K562 (cell line): Measurements from ENCODE around the gene WDR83. TPM values are rescaled to one million over a fixed set of nuclear protein-coding genes. Genes with fewer than 3 reads are reported as not detected.

Experiments
- FIP1L1 ChIP-seq: fragments of 200-400 bp; formaldehyde crosslinking; IDR thresholded peaks from 2 replicates; pipeline ENCODE4 v1.6.1; 2018; ENCODE audit warnings: mild to moderate bottlenecking, low read depth, low read length; ENCODE audit not compliant: poor library complexity, severe bottlenecking
- FOS ChIP-seq: IDR thresholded peaks from 3 replicates; pipeline ENCODE4 v1.6.1; 2011; ENCODE audit not compliant: insufficient read length; ENCODE audit errors: extremely low read depth
- GTF3C2 ChIP-seq: IDR thresholded peaks from 3 replicates; pipeline ENCODE4 v1.6.1; 2011; ENCODE audit warnings: borderline replicate concordance, mild to moderate bottlenecking, moderate library complexity; ENCODE audit not compliant: insufficient read length; ENCODE audit errors: extremely low read depth
- JUNB ChIP-seq: fragments of 450-650 bp; formaldehyde crosslinking; conservative IDR thresholded peaks from 2 replicates; pipeline ENCODE4 v1.4.0; 2020; ENCODE audit warnings: mild to moderate bottlenecking
- NBN ChIP-seq: fragments of 450-650 bp; IDR thresholded peaks from 2 replicates; pipeline ENCODE4 v1.6.1; 2016; ENCODE audit warnings: low read depth, mild to moderate bottlenecking
- POLR2B ChIP-seq: fragments of 450-650 bp; IDR thresholded peaks from 2 replicates; pipeline ENCODE4 v1.6.1; 2018; ENCODE audit warnings: low read depth; ENCODE audit not compliant: partially characterized antibody
- RBM14 ChIP-seq: fragments of 200-400 bp; formaldehyde crosslinking; IDR thresholded peaks from 2 replicates; pipeline ENCODE4 v1.6.1; 2018; ENCODE audit warnings: low read depth, mild to moderate bottlenecking, low read length, moderate library complexity, borderline replicate concordance; ENCODE audit not compliant: insufficient read depth
- RCOR1 ChIP-seq, 2 experiments: IDR thresholded peaks; 2 replicates each; pipeline ENCODE4 v1.6.1; 2012; ENCODE audit warnings: low read depth in 2 of 2, low read length in 2 of 2, borderline replicate concordance in 1 of 2, improper control_type of control experiment in 1 of 2
- SMC3 ChIP-seq: conservative IDR thresholded peaks from 2 replicates; pipeline ENCODE4 v1.6.1; 2011; ENCODE audit warnings: low read depth, low read length, improper control_type of control experiment; ENCODE audit not compliant: insufficient read depth
- STAG1 ChIP-seq: sonication (generic); formaldehyde crosslinking; IDR thresholded peaks from 2 replicates; pipeline ENCODE4 v1.5.0; 2020; ENCODE audit warnings: missing genetic modification reagents, borderline replicate concordance
- SUPT5H ChIP-seq: fragments of 450-650 bp; IDR thresholded peaks from 2 replicates; pipeline ENCODE4 v1.6.1; 2016
- THAP12 ChIP-seq: fragments of 250-450 bp; sonication (Bioruptor Pico); IDR thresholded peaks from 2 replicates; pipeline ENCODE4 v1.9.0; 2021; ENCODE audit warnings: mild to moderate bottlenecking, inconsistent platforms
- ZNF507 ChIP-seq: conservative IDR thresholded peaks from 2 replicates; pipeline ENCODE4 v1.6.1; 2017; ENCODE audit warnings: missing genetic modification characterization, missing compliant biosample characterization
- ZNF766 ChIP-seq: fragments of 200-800 bp; sonication (Bioruptor generic); conservative IDR thresholded peaks from 2 replicates; pipeline ENCODE4 v1.6.1; 2016; ENCODE audit warnings: missing genetic modification characterization, missing compliant biosample characterization
- polyA plus RNA-seq, 8 experiments: library from polyadenylated mRNA; depleted of rRNA in 4 of 8; stranded (reverse) in 5 of 8; unstranded in 3 of 8; fragments of >200 nt; fragmentation: Nextera tagmentation in 2 of 8; fragmentation: Illumina TruSeq in 1 of 8; extraction: Ambion mirVana in 2 of 8; extraction: Trizol in 1 of 8; gene quantifications; 2 replicates each; pipeline versions ENCODE4 v1.2.1 to v1.2.3, GENCODE V29; 2011 to 2014; ENCODE audit warnings: inconsistent platforms in 1 of 8, missing spikeins in 1 of 8
- total RNA-seq, 7 experiments: library from RNA; depleted of rRNA in 6 of 7; stranded (reverse); fragments of >200 nt in 6 of 7; fragmentation: Illumina TruSeq in 2 of 7; extraction: Trizol in 2 of 7; gene quantifications; 2 replicates each; pipeline versions ENCODE4 v1.2.1 to v1.2.3, GENCODE V29; 2011 to 2021; ENCODE audit warnings: low replicate concordance in 1 of 7
- TF ChIP-seq, protein P1 (sequence below): fragments of 450-650 bp; IDR thresholded peaks from 2 replicates; pipeline ENCODE4 v1.6.1; 2016; ENCODE audit warnings: missing biosample characterization, missing genetic modification characterization
- TF ChIP-seq, protein P2 (sequence below): sonication (generic); formaldehyde crosslinking; IDR thresholded peaks from 2 replicates; pipeline ENCODE4 v1.8.0; 2022; ENCODE audit warnings: mild to moderate bottlenecking, missing genetic modification reagents

WDR83 gene
- total and polyA plus RNA-seq, 9 of the 15 experiments (the other 6 are each of a cell fraction or from before 2014, with no cell fraction given) = 0.52 to 21.3 (median 4.2) TPM

DNA sequence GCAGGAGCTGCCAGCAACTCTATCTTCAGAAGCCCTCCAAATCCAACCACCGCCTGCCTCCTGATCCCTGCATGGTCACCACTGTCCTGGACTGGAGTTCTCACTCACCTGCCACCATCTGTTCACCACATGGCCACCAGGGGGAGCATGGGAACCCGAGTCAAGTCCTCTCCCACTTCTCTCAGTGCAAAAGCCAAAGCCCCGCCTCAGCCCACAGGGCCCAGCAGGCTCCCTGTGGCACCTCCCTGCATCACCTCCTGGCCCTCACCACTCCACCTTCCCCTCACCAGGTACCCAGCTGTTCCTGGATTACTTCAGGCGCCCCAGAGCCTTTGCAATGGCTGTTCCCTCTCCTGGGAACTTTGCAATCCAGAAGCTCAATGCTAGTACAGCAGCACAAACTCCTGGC is 9.8 kb downstream of the WDR83 start (continued):
- TF ChIP-seq THAP12 (no peak; the same call in 1 of the 2 replicates), ZNF766 (CRISPR knock-in tag) (no peak), SUPT5H (peak; percentile 40; the same call in 1 of the 2 replicates), RBM14 (no peak), FOS (no peak), ZNF507 (tag) (no peak), RCOR1 (IDR thresholded peaks at IDR 0.05; ENCODE audit: borderline replicate concordance in 1 of 2, low read depth in 2 of 2, low read length in 2 of 2) (no peak), GTF3C2 (no peak), JUNB (no peak), POLR2B (no peak), SMC3 (peak; percentile 84), STAG1 (peak; percentile 17; the same call in 1 of the 2 replicates), FIP1L1 (no peak), NBN (no peak)
- TF ChIP-seq, protein P1, sequence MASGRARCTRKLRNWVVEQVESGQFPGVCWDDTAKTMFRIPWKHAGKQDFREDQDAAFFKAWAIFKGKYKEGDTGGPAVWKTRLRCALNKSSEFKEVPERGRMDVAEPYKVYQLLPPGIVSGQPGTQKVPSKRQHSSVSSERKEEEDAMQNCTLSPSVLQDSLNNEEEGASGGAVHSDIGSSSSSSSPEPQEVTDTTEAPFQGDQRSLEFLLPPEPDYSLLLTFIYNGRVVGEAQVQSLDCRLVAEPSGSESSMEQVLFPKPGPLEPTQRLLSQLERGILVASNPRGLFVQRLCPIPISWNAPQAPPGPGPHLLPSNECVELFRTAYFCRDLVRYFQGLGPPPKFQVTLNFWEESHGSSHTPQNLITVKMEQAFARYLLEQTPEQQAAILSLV (tag) = no peak
- TF ChIP-seq, protein P2, sequence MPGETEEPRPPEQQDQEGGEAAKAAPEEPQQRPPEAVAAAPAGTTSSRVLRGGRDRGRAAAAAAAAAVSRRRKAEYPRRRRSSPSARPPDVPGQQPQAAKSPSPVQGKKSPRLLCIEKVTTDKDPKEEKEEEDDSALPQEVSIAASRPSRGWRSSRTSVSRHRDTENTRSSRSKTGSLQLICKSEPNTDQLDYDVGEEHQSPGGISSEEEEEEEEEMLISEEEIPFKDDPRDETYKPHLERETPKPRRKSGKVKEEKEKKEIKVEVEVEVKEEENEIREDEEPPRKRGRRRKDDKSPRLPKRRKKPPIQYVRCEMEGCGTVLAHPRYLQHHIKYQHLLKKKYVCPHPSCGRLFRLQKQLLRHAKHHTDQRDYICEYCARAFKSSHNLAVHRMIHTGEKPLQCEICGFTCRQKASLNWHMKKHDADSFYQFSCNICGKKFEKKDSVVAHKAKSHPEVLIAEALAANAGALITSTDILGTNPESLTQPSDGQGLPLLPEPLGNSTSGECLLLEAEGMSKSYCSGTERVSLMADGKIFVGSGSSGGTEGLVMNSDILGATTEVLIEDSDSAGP = no peak
